ENCODE data around the gene ULK2.

DNA sequence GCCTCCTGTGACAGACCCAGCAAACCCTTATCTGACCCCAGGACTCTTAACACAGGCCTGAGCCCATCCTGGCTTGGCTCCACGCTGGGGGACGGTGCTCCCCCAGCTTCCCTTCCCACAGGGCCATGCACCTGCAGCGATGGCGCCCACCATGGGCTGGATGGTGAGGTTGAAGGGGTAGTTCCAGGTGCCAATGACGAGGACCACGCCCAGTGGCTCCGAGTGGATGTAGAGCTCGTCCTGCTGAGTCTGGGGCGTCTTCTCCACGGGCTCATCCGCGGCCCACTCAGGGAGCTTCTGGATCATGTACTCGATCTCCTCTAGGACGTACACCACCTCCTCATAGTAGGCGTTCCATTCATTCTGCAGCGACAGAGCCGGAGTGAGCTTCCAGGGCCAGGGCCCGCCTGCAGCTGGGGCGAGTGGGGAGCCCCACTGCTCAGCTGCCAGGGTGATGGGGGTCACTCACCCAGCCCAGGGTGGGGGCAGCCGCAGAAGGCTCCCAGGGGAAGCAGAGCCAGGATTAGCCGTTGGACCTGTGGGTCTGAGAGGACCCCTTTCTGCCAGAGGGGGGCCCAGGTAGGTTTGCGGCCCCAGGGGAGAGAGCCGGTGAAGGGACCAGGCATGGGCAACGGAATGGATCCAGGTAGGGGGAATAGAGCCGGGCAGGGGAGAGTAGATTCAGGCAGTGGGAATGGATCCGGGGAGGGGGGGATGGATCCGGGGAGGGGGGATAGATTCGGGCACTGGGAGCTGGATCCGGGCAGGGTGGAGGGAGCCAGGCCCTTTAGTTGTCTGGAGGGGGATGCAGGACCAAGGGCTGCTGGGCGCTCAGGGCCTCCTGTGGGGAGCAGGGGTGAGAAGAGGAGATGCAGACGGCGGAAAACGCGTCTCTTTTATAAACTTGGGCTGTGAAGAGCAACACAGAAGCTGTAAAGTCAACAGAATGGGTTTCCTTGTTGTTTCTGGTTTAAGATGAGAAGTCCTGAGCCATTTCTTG is 124.3 kb downstream of the ULK2 start:
- TF ChIP-seq FOXJ3 (CRISPR knock-in tag; IDR thresholded peaks at IDR 0.05; ENCODE audit: borderline replicate concordance) (no peak), TCF7 (CRISPR knock-in tag; IDR thresholded peaks at IDR 0.05; ENCODE audit: low read depth) (no peak), NFE2L1 (CRISPR knock-in tag; IDR thresholded peaks at IDR 0.05) (no peak), TP53 (CRISPR knock-in tag; IDR thresholded peaks at IDR 0.05) (no peak)
- TF ChIP-seq, protein P1, sequence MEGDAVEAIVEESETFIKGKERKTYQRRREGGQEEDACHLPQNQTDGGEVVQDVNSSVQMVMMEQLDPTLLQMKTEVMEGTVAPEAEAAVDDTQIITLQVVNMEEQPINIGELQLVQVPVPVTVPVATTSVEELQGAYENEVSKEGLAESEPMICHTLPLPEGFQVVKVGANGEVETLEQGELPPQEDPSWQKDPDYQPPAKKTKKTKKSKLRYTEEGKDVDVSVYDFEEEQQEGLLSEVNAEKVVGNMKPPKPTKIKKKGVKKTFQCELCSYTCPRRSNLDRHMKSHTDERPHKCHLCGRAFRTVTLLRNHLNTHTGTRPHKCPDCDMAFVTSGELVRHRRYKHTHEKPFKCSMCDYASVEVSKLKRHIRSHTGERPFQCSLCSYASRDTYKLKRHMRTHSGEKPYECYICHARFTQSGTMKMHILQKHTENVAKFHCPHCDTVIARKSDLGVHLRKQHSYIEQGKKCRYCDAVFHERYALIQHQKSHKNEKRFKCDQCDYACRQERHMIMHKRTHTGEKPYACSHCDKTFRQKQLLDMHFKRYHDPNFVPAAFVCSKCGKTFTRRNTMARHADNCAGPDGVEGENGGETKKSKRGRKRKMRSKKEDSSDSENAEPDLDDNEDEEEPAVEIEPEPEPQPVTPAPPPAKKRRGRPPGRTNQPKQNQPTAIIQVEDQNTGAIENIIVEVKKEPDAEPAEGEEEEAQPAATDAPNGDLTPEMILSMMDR (IDR thresholded peaks at IDR 0.05) = no peak
